ENCODE measurements around the gene MCF2L.

The MCF2L gene

GRCh38 chr13:113140677-113141600 lies 171.9 kb downstream of the MCF2L start:
- no peak for DNase-seq

GRCh38 chr13:113141601-113141970 lies 172.6 kb downstream of the MCF2L start:
- no peak for DNase-seq

DNA sequence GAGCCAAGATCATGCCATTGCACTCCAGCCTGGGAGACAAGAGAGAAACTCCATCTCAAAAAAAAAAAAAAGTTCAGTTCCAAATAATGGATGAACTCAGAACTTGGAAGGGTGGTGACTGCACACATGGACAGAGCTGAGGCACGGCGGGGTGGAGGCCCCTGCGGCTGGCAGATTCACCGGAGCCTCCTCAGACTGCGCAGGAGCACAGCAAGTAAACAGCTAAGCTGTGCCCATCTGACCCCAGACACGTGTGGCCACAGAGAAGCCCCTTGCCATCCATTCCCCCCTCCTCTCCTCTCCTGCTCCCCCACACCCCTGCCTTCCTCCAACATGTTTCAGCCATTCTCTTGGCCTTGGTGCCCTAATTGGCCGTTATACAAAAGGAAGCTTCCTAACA lies 173.9 kb downstream of the MCF2L start:
- DNase-seq, result no peak

GRCh38 chr13:113143466-113144254 lies 174.6 kb downstream of the MCF2L start:
- no peak for DNase-seq

DNA sequence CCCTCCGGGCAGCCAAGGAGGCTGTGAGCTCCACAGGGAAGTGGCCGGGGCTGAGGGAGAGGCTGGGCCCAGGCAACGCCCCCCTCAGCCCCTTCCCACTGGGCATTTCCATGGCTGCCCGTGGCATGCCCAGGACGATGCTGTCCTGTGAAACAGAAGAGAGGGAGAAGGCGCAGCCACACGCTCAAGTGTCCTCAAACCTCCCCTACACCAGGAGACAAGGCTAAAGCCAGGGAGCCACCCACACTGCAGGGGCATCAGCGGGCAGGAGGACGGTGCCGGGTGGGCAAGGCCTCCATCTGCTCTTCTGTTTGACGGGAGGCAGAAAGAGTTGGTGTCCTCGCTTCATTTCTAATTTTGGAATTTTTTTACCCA lies 175.2 kb downstream of the MCF2L start:
- DNase-seq, result no peak

DNA sequence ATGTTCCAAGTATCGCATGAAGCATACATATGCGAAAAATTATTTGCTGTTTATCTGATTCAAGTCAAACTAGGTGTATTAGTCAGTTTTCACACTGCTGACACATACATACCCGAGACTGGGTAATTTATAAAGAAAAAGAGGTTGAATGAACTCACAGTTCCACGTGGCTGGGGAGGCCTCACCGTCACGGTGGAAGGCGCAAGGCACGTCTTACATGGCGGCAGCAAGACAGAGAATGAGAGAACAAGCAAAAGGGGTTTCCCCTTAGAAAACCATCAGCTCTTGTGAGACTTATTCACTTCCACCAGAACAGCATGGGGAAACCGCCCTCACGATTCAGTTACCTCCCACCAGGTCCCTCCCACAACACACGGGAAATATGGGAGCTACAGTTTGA lies 176.5 kb downstream of the MCF2L start:
- no peak for DNase-seq

DNA sequence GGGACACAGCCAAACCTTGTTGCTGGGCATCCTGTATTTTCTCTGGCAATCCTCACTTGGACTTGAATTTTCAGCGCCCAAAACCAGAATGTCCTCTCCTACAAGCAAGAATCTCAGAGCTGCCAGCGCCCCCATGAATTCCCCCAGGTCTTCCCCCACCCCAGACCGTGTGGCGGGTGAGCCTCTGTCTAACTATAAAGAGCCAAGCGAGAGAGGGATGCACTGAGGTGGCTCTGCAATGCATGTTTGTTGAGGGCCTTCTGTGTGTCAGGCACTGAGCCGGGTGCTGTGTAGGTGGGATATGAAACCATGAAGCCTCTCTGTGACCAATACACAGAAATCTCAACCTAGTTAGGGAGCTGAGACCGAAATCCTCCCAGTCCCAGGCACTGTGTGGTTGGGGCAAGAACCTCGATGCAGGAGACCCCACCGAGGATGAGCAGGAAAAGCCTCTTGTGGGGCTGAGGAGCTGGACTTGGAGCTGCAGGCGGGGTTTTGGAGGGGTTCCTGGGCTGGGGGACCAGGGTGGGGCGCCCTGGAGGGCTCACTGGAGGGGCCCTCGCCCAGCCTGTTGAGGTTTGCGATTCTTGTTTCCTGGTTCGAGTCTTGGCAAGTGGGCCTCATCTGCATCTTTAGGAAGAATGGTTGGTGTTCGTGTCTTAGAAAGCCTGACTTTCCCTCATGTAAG lies 177.0 kb downstream of the MCF2L start:
- DNase-seq, result no peak

- DNase-seq, result no peak
Observed at GRCh38 chr13:113146750-113147149, 177.7 kb downstream of the MCF2L start.

GRCh38 chr13:113147206-113147605 lies 178.2 kb downstream of the MCF2L start:
- DNase-seq, result no peak

- no peak for DNase-seq
Observed at GRCh38 chr13:113148407-113148806, 179.4 kb downstream of the MCF2L start.

DNA sequence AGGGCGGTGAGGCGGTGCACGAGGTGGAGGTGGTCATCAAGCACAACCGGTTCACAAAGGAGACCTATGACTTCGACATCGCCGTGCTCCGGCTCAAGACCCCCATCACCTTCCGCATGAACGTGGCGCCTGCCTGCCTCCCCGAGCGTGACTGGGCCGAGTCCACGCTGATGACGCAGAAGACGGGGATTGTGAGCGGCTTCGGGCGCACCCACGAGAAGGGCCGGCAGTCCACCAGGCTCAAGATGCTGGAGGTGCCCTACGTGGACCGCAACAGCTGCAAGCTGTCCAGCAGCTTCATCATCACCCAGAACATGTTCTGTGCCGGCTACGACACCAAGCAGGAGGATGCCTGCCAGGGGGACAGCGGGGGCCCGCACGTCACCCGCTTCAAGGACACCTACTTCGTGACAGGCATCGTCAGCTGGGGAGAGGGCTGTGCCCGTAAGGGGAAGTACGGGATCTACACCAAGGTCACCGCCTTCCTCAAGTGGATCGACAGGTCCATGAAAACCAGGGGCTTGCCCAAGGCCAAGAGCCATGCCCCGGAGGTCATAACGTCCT lies 180.0 kb downstream of the MCF2L start:
- DNase-seq, result no peak

Measured in nucleus accumbens (tissue), 56 donors.